HG03175 (cell line): ENCODE data around the gene SLC2A4RG.

ENCODE experiments used
- ATAC-seq: cut with Tn5 transposase; IDR thresholded peaks from one replicate; pipeline ENCODE4 v1.9.1; 2021; ENCODE audit warnings: mild to moderate bottlenecking, moderate library complexity; ENCODE audit not compliant: unreplicated experiment

SLC2A4RG gene

GRCh38 chr20:63752411-63753101 is 13.0 kb downstream of the SLC2A4RG start:
- ATAC-seq: no peak

- no peak for ATAC-seq
These were observed 13.8 kb downstream of the SLC2A4RG start for GRCh38 chr20:63753381-63753780.

GRCh38 chr20:63754008-63754407 is 14.4 kb downstream of the SLC2A4RG start:
- no peak for ATAC-seq

DNA sequence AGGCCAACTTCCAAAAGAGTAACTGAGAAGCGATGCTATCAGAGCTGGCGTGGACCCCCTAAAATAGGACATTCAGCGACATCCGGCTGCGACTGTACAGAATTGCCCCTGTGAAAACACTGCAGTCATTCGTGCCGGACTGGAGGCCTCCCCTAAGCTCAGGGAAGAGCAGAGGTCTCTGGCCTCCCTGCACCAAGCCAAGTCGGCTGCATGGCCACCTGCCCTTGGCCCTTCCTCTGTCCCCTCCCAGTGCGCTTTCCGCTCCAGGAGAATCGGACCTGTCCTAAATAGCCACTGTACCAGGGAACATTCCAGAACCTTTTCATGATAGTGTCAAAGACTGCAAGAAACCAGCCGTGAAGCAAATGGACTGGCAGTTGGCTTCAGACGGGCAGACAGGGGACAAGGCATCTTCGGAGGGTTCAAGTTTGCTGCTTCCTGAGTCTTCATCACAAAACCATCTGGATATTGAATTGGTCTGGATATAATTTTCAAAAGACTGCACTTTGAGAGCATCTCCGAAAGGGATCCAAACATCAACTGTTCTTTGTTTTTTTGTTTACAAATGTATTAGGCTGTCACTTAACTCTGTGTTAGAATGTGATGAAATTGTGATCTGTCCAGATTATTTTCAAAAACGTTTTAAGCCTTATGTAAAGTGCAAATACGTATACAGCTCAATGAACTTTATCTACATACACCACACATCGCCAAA is 16.5 kb downstream of the SLC2A4RG start:
- ATAC-seq: no peak

DNA sequence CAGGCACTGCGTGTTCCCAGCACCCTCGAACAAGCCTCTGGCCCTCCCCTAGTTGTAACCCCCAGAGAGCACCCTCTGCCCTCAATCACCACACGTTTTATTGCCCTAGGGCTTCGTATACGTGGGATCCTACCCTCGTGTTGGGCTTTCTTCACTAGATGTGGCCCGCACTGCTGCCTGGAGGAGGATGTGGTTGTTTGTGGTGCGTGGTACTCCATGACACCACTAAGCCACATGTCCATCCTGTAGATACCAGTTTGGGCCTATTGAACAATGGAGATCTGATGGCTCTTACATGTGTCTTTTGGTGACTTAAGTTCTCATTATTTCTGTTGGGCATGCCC is 17.0 kb downstream of the SLC2A4RG start:
- no peak for ATAC-seq

GRCh38 chr20:63758152-63758551 is 18.6 kb downstream of the SLC2A4RG start:
- ATAC-seq: no peak

GRCh38 chr20:63759377-63759901 is 19.9 kb downstream of the SLC2A4RG start:
- ATAC-seq: no peak

DNA sequence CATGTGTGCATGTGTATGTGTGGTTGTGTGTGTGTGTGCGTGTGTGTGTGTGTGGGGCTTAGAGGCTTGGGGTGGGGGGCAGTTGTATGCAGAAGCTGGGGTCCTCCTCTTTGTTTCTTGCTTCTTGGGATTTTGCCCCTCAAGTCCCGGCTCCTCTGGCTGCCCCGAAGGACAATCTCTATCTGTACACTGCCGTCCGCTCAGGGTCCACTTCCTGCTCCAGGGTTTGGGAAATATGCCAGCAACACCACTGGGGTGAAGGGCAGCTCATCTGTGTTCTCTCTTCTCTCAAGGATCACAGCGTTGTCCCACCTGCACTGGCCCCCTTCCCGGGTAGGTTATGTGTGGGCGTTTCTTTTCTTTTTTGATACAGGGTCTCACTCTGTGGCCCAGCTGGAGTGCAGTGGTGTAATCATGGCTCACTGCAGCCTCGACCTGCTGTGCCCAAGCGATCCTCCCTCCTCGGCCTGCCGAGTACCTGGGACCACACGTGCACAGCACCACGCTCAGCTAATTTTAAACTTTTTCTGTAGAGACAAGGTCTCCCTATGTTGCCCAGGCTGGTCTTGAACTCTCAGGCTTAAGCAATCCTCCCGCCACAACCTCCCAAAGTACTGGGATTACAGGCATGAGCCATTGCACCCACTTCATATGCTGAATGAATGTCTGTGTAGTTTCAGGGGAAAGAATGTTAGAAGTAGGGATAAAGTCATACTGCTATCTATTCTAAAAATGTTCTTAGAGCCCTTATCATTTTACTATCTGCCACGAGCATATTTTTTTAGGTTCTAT is 25.7 kb downstream of the SLC2A4RG start:
- ATAC-seq: no peak

DNA sequence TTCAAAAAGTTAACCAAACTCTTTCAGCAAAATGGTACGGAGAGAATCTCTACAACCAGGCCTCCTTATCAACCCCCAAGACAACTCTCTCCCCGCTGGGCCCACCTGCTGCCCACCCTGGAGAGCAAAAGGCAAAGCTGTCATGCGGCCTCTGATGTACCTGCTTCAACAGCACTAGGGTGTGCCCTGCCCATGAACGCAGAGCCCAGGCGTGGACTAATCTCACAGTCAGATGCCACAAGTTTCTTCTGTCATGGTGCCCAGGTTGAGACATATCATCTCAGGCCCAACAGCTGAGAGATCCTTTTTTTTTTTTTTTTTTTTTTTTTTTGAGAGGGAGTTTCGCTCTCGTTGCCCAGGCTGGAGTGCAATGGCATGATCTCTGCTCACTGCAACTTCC is 26.3 kb downstream of the SLC2A4RG start:
- ATAC-seq: no peak

- ATAC-seq: no peak
These were observed 27.3 kb downstream of the SLC2A4RG start for GRCh38 chr20:63766695-63767426.

GRCh38 chr20:63767456-63767855 is 27.9 kb downstream of the SLC2A4RG start:
- ATAC-seq: no peak

- no peak for ATAC-seq
These were observed 28.3 kb downstream of the SLC2A4RG start for GRCh38 chr20:63767886-63768285.

GRCh38 chr20:63768591-63769515 is 29.3 kb downstream of the SLC2A4RG start:
- ATAC-seq: no peak

- no peak for ATAC-seq
These were observed 30.4 kb downstream of the SLC2A4RG start for GRCh38 chr20:63769891-63770474.

- no peak for ATAC-seq
These were observed 31.6 kb downstream of the SLC2A4RG start for GRCh38 chr20:63771046-63771707.

DNA sequence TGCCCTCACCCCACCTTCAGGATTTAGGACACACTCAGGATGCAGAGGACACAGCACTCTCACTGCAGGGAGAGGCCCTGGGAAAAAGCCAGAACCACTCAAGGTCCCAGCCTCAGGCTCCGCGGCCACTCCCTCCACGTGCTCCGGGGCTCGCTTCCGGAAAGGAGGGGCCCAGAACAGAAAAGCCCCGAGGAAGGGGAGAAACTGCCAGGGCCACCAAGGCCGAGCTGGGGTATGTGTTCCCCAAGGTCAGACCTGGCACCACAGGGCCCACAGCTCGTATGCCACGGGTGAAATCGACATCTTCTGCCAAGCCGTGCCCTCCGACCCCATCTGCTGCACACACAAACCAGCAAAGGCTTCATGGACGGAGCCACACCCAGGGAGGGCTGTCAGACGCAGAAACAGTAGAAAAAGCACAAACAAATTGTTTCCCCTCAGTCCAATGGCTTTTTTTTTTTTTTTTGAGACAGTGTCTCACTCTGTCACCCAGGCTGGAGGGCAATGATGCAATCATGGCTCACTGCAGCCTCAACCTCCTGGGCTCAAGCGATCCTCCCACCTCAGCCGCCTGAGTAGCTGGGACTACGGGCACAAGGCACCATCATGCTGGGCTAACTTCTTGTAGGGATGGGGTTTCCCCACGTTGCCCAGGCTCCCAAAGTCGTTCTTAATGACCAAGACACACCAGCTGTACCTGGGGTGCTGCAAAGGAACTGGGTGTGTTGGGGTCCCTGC is 33.4 kb downstream of the SLC2A4RG start:
- no peak for ATAC-seq

DNA sequence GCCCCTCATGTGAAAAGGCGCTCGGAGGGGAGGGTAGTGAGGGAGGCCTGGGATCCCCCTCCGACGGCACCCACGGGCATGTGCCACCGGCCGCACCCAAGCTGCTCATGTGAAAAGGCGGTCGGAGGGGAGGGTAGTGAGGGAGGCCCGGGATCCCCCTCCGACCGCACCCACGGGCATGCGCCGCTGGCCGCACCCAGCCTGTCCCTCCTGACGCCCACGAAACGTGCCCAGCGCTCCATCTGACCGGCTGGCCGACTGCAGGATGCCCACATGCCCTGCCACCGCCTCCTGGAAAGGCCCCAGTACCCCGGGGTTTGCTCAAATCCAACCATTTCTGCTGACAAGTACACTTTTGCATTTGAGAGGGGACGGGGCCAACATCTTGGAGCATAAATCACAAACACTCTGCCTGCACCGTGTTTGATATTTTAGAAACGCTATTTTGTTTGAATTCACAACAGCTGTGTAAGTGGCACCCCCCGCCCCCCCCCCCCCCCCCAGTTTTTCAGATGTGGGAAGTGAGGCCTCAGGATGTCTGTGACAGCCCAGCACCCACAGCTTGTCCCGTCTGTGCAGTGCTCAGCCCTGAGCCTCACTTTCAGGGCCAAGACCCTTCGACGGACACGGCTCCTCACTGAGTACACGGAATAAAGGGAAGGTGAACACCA is 34.1 kb downstream of the SLC2A4RG start:
- no peak for ATAC-seq

GRCh38 chr20:63774306-63774705 is 34.7 kb downstream of the SLC2A4RG start:
- ATAC-seq: no peak
